ENCODE results near the gene SCGB1D4.

- no peak for TF ChIP-seq CTCF (IDR thresholded peaks at IDR 0.05)
- no peak for TF ChIP-seq POLR2A (IDR thresholded peaks at IDR 0.05; ENCODE audit: low read depth)
- no peak for TF ChIP-seq EP300 (IDR thresholded peaks at IDR 0.05)
Measured at GRCh38 chr11:62251698-62252097, 47.2 kb downstream of the SCGB1D4 start.
